Smooth muscle cell (in vitro differentiated cells): Measurements from ENCODE around the gene LY9. TPM values are rescaled to one million over a fixed set of nuclear protein-coding genes. Genes with fewer than 3 reads are reported as not detected.

Experiments used
- DNase-seq: peaks from one replicate; lab custom pipeline; 2025; ENCODE audit not compliant: unreplicated experiment; lab: John Stamatoyannopoulos, UW
- H2AFZ ChIP-seq: fragments of 200-600 bp; sonication (generic); 2 replicates; pipeline ENCODE4 v1.6.0; 2016; ENCODE audit warnings: antibody characterized with exemption, low read depth, mild to moderate bottlenecking
- H3F3A ChIP-seq: fragments of 200-600 bp; sonication (generic); 2 replicates; pipeline ENCODE4 v1.6.0; 2017; ENCODE audit warnings: antibody characterized with exemption, low read depth
- H3K27ac ChIP-seq: fragments of 200-600 bp; sonication (generic); 2 replicates; pipeline ENCODE4 v1.5.1; 2016; ENCODE audit warnings: low read depth, mild to moderate bottlenecking
- H3K27me3 ChIP-seq: fragments of 200-600 bp; sonication (generic); 2 replicates; pipeline ENCODE4 v1.6.1; 2016; ENCODE audit warnings: low read depth, mild to moderate bottlenecking
- H3K36me3 ChIP-seq: fragments of 200-600 bp; sonication (generic); 2 replicates; pipeline ENCODE4 v1.5.1; 2016; ENCODE audit warnings: low read depth
- H3K4me1 ChIP-seq: fragments of 200-600 bp; sonication (generic); 2 replicates; pipeline ENCODE4 v1.5.1; 2016; ENCODE audit warnings: low read depth
- H3K4me2 ChIP-seq: fragments of 200-600 bp; sonication (generic); 2 replicates; pipeline ENCODE4 v1.6.0; 2016; ENCODE audit warnings: mild to moderate bottlenecking
- H3K4me3 ChIP-seq: fragments of 200-600 bp; sonication (generic); 2 replicates; pipeline ENCODE4 v1.5.1; 2016; ENCODE audit warnings: mild to moderate bottlenecking
- H3K79me2 ChIP-seq: fragments of 200-600 bp; sonication (generic); 2 replicates; pipeline ENCODE4 v1.6.0; 2016; ENCODE audit warnings: low read depth, mild to moderate bottlenecking
- H3K9ac ChIP-seq: fragments of 200-600 bp; sonication (generic); 2 replicates; pipeline ENCODE4 v1.6.0; 2016; ENCODE audit warnings: low read depth
- H3K9me3 ChIP-seq: fragments of 200-600 bp; sonication (generic); replicated peaks from 2 replicates; pipeline ENCODE4 v1.5.1; 2016; ENCODE audit warnings: low read depth
- H4K20me1 ChIP-seq: fragments of 200-600 bp; sonication (generic); 2 replicates; pipeline ENCODE4 v1.6.0; 2016; ENCODE audit warnings: low read depth
- CTCF ChIP-seq: fragments of 200-600 bp; sonication (generic); IDR thresholded peaks from 2 replicates; pipeline ENCODE4 v1.5.1; 2017; ENCODE audit warnings: borderline replicate concordance, mild to moderate bottlenecking, antibody characterized with exemption; ENCODE audit not compliant: insufficient read depth, poor library complexity, severe bottlenecking
- WGBS: methylation state at CpG from one replicate; pipeline ENCODE4 v1.1.7; 2016; ENCODE audit warnings: low lambda C conversion rate; 5-methylcytosine and 5-hydroxymethylcytosine counted together
- polyA plus RNA-seq: library from polyadenylated mRNA; unstranded; fragments of >200 nt; fragmentation: Nextera tagmentation; extraction: Ambion mirVana; gene quantifications from 2 replicates; pipeline ENCODE4 v1.2.1, GENCODE V29; 2016
- total RNA-seq: library from RNA; depleted of rRNA; stranded (reverse); fragments of >200 nt; gene quantifications from 2 replicates; pipeline ENCODE4 v1.2.3, GENCODE V29; 2014

Gene LY9
- total and polyA plus RNA-seq, 2 experiments from 2014 or later: not detected

- no peak for DNase-seq
- TF ChIP-seq CTCF: no peak
- Histone ChIP-seq H3K9ac (no peak overlapping the region), H3K4me1 (no peaks in the 10 kb centered on the region), H3K27ac (no peak overlapping the region), H2AFZ (no peak overlapping the region), H3K9me3 (no peaks in the 10 kb centered on the region), H3K4me2 (no peak overlapping the region), H3K4me3 (no peak overlapping the region), H3F3A (no peaks in the 10 kb centered on the region), H4K20me1 (no peaks in the 10 kb centered on the region), H3K79me2 (no peaks in the 10 kb centered on the region), H3K27me3 (no peaks in the 10 kb centered on the region), H3K36me3 (no peaks in the 10 kb centered on the region)
- WGBS: 90% methylated on average over 5 of the region's 5 CpGs
Measured at GRCh38 chr1:160876311-160876710, 80.3 kb downstream of the LY9 start.

GRCh38 chr1:160877221-160877620 is 81.2 kb downstream of the LY9 start:
- no peak overlapping the region for H3K4me2 ChIP-seq
- no peak overlapping the region for H3K4me3 ChIP-seq
- H4K20me1 ChIP-seq: no peaks in the 10 kb centered on the region
- no peaks in the 10 kb centered on the region for H3K9me3 ChIP-seq
- no peak for TF ChIP-seq CTCF
- H3K27me3 ChIP-seq: no peaks in the 10 kb centered on the region
- no peaks in the 10 kb centered on the region for H3F3A ChIP-seq
- H3K9ac ChIP-seq: no peak overlapping the region
- no peaks in the 10 kb centered on the region for H3K36me3 ChIP-seq
- H2AFZ ChIP-seq: no peak overlapping the region
- H3K4me1 ChIP-seq: no peaks in the 10 kb centered on the region
- no peaks in the 10 kb centered on the region for H3K79me2 ChIP-seq
- no peak overlapping the region for H3K27ac ChIP-seq
- DNase-seq: no peak

Other genes starting within 250 kb of the LY9 start
- not detected in 2 replicates for gene CD84, start 216.7 kb upstream of the LY9 start, total RNA-seq
- gene CD84, start 216.7 kb upstream of the LY9 start, polyA plus RNA-seq: not detected in 2 replicates
- gene SLAMF1, start 149.1 kb upstream of the LY9 start, total RNA-seq: not detected in 2 replicates
- gene SLAMF1, start 149.1 kb upstream of the LY9 start, polyA plus RNA-seq: not detected in 2 replicates
- not detected in 2 replicates for gene CD48, start 84.4 kb upstream of the LY9 start, total RNA-seq
- gene CD48, start 84.4 kb upstream of the LY9 start, polyA plus RNA-seq: 0.37 TPM in 1 of 2 replicates, not detected in the other
- gene SLAMF7, start 56.9 kb upstream of the LY9 start, total RNA-seq: not detected in 2 replicates
- 0.38 TPM in 1 of 2 replicates, not detected in the other for gene SLAMF7, start 56.9 kb upstream of the LY9 start, polyA plus RNA-seq
- 0.99 TPM in 1 of 2 replicates, not detected in the other for gene CD244, start 66.7 kb downstream of the LY9 start, total RNA-seq
- gene CD244, start 66.7 kb downstream of the LY9 start, polyA plus RNA-seq: not detected in 2 replicates
- not detected in 2 replicates for gene ITLN1, start 89.0 kb downstream of the LY9 start, total RNA-seq
- gene ITLN1, start 89.0 kb downstream of the LY9 start, polyA plus RNA-seq: not detected in 2 replicates
- gene ITLN2, start 158.6 kb downstream of the LY9 start, total RNA-seq: not detected in 2 replicates
- gene ITLN2, start 158.6 kb downstream of the LY9 start, polyA plus RNA-seq: not detected in 2 replicates
- 57.8 and 62.5 TPM in 2 replicates for gene F11R, start 225.0 kb downstream of the LY9 start, total RNA-seq
- gene F11R, start 225.0 kb downstream of the LY9 start, polyA plus RNA-seq: 26.4 and 35.6 TPM in 2 replicates
- 11.5 and 48.0 TPM in 2 replicates for gene TSTD1, start 242.8 kb downstream of the LY9 start, total RNA-seq
- gene TSTD1, start 242.8 kb downstream of the LY9 start, polyA plus RNA-seq: 26.0 and 63.2 TPM in 2 replicates
- 47.0 and 51.7 TPM in 2 replicates for gene USF1, start 249.8 kb downstream of the LY9 start, total RNA-seq
- gene USF1, start 249.8 kb downstream of the LY9 start, polyA plus RNA-seq: 18.2 and 20.0 TPM in 2 replicates